Peyer's patch (tissue), 4 donors: Measurements from ENCODE around the gene CFAP61. TPM values are rescaled to one million over a fixed set of nuclear protein-coding genes. Genes with fewer than 3 reads are reported as not detected.
"Not testable (repeated sequence)": the region's sequence is repeated elsewhere in the genome, so short reads cannot be mapped to it uniquely, and the experiment has no call there.

Experiments used
- DNase-seq, 3 donors: peaks; one replicate each; pipeline ENCODE4 v3.0.0-alpha.2; 2017 to 2019
- H3K27ac ChIP-seq, 4 donors: fragments of 200-600 bp; sonication (generic); one replicate each; pipeline ENCODE4 v1.5.1; 2016 to 2019
- H3K27me3 ChIP-seq, 2 donors: fragments of 200-600 bp; sonication (generic); one replicate each; pipeline ENCODE4 v1.5.1; 2019
- H3K36me3 ChIP-seq, 3 donors: fragments of 200-600 bp; sonication (generic); one replicate each; pipeline ENCODE4 v1.5.1; 2016 to 2019
- H3K4me1 ChIP-seq, 4 donors: fragments of 200-600 bp; sonication (generic); one replicate each; pipeline ENCODE4 v1.5.1; 2016 to 2019
- H3K4me3 ChIP-seq, 4 donors: fragments of 200-600 bp; sonication (generic); 1 replicate in 3 of 4; 2 replicates in 1 of 4; pipeline ENCODE4 v1.5.1; 2016 to 2019; ENCODE audit warnings: mild to moderate bottlenecking in 1 of 4
- H3K9me3 ChIP-seq, 4 donors: fragments of 200-600 bp; sonication (generic); one replicate each; pipeline ENCODE4 v1.5.1; 2016 to 2019; ENCODE audit warnings: mild to moderate bottlenecking in 1 of 4
- POLR2A ChIP-seq, 2 donors: fragments of 450-650 bp; IDR thresholded peaks; one replicate each; pipeline ENCODE4 v1.5.1; 2017; ENCODE audit warnings: antibody characterized with exemption in 2 of 2, mild to moderate bottlenecking in 2 of 2, moderate library complexity in 2 of 2
- total RNA-seq, 4 donors: library from RNA; depleted of rRNA; stranded (reverse); fragments of >200 nt; gene quantifications; one replicate each; pipeline ENCODE4 v1.1.0, GENCODE V29; 2016
- TF ChIP-seq, protein P1 (sequence below), 6 experiments: fragments of 450-650 bp in 4 of 6; fragments of 200-600 bp in 2 of 6; sonication (generic) in 1 of 6; IDR thresholded peaks; one replicate each; pipeline ENCODE4 v1.5.1; 2017 to 2019; ENCODE audit warnings: antibody characterized with exemption in 6 of 6, mild to moderate bottlenecking in 3 of 6, moderate library complexity in 1 of 6

CFAP61 gene
- total RNA-seq, 4 donors from 2014 or later: not detected

DNA sequence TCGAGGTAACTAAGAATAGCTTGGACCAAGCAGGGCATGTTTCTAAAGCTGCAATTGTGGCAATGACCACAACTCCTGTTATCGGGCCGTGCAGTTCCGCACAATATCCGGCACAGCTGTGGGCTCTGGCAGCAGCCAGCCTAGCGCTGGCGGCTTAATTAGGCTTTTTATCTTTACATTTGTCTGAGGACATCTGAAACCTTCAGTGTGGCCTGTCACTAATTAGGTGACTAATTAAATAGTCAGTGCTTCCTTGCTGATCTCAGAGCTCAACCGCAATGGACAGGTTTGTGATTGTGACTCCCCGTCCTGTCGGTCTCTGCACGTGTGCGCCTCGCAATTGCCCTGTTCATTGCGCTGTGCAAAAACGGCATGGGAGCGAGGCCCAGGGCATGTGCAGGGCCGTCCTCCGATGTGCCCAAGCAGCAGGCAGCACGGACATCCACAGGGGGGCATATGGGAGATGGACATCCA, 180.7 kb downstream of the CFAP61 start:
- Histone ChIP-seq H3K27ac (no peak overlapping the region), H3K4me1 (no peaks in the 10 kb centered on the region), H3K9me3 (no peaks in the 10 kb centered on the region), H3K36me3 (no peaks in the 10 kb centered on the region), H3K4me3 (no peak overlapping the region), H3K27me3 (no peaks in the 10 kb centered on the region)
- no peak for TF ChIP-seq POLR2A (IDR thresholded peaks at IDR 0.05)
- TF ChIP-seq, protein P1, sequence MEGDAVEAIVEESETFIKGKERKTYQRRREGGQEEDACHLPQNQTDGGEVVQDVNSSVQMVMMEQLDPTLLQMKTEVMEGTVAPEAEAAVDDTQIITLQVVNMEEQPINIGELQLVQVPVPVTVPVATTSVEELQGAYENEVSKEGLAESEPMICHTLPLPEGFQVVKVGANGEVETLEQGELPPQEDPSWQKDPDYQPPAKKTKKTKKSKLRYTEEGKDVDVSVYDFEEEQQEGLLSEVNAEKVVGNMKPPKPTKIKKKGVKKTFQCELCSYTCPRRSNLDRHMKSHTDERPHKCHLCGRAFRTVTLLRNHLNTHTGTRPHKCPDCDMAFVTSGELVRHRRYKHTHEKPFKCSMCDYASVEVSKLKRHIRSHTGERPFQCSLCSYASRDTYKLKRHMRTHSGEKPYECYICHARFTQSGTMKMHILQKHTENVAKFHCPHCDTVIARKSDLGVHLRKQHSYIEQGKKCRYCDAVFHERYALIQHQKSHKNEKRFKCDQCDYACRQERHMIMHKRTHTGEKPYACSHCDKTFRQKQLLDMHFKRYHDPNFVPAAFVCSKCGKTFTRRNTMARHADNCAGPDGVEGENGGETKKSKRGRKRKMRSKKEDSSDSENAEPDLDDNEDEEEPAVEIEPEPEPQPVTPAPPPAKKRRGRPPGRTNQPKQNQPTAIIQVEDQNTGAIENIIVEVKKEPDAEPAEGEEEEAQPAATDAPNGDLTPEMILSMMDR (IDR thresholded peaks at IDR 0.05): no peak
- DNase-seq: no peak

DNA sequence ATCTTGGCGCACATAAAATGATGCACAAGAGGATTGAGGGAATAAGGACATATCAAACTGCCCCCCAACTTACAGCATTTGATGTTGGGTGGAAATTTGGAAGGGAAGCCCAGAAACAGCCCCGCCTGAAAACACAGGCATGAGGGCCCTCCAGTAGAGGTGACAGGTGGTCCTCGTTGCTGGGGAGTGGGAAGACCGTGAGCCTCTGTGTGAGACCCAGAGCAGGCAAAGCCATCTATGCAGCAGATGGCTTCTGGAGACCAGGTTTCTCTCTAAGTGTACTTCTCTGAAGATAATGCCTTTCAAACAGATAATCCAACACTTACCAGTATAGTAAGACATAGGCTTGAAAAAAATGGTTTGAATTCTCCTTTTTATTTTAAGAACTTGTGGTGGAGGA, 183.3 kb downstream of the CFAP61 start:
- no peaks in the 10 kb centered on the region for H3K9me3 ChIP-seq
- TF ChIP-seq POLR2A (IDR thresholded peaks at IDR 0.05): no peak
- TF ChIP-seq, protein P1 (IDR thresholded peaks at IDR 0.05): no peak

DNA sequence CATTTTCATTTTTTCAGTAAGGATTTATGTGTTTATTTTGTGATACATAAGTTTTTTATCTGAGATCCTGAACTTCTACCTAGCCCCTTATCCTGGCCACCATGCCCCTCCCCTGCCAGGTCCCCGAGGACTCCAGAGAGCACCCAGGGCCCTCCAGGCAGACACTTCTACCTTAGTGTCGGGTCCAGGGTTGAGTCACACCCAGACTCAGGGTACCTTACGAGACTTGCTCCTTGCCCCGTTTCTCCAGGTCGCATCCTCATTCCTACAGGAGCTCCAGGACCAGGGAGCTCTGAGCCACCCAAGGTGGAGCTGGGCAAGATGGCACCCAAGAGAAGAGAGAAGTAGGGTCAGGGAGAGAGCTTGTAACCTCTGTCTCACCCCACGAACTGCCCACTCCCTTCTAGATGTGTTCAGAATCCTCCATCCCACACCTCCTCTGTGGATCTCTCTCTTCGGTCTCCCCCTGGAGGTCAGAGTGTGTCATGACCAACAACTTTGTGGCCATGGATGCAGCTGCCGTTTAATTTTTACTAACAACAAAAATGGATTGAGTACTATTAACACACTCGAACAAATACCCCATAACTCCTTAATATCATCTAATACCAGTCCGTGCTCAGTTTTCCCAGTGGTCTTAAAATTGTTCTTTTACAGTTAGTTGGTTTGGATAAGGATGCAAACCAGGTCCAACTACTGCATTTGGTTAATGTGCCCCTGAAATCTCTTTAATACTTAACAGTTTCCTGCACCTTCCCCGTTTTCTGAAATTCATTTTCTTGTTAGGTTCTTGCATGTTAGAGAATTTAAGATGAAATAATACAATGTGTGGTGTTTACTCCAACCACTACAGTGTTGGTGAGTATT, 185.0 kb downstream of the CFAP61 start:
- H3K9me3 ChIP-seq: no peaks in the 10 kb centered on the region
- H3K27me3 ChIP-seq: no peaks in the 10 kb centered on the region
- no peaks in the 10 kb centered on the region for H3K4me1 ChIP-seq
- peak in 1 of 3 donors; percentile 59 for DNase-seq
- H3K27ac ChIP-seq: no peak overlapping the region
- no peaks in the 10 kb centered on the region for H3K36me3 ChIP-seq
- TF ChIP-seq POLR2A (IDR thresholded peaks at IDR 0.05): no peak
- TF ChIP-seq, protein P1 (IDR thresholded peaks at IDR 0.05): peak in 4 of 6 experiments; percentile 54 to 60 (median 56)
- H3K4me3 ChIP-seq: no peak overlapping the region

More for the DNA sequence above, 183.3 kb downstream of the CFAP61 start:
- Histone ChIP-seq H3K4me3 (no peak overlapping the region), H3K27me3 (no peaks in the 10 kb centered on the region), H3K36me3 (no peaks in the 10 kb centered on the region), H3K4me1 (no peaks in the 10 kb centered on the region), H3K27ac (no peak overlapping the region)
- DNase-seq: no peak

DNA sequence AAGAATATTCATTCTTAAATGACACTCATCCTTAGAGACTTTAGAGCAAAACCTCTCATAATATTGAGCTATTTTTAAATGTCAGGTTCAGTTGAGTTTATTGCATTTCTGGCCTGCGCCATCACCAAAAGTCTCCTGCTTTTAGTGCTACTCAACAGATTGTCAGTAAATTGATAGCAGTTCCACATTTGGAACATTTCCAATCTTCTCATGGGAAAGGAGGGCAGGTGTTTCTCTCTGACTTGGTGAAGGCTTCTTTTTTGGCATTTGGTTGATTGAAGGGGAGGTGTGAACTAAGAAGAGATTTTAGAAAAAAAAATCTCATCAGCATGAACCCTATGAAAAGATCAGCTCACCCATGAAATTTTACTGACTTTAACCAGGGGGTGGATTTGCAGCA, 189.6 kb downstream of the CFAP61 start:
- Histone ChIP-seq H3K4me3 (no peak overlapping the region), H3K27ac (no peak overlapping the region), H3K9me3 (peaks cover 0 to 4% (median 0%) of the 10 kb centered on the region in 4 donors), H3K4me1 (no peaks in the 10 kb centered on the region), H3K36me3 (no peaks in the 10 kb centered on the region), H3K27me3 (no peaks in the 10 kb centered on the region)
- no peak for DNase-seq
- TF ChIP-seq, protein P1 (IDR thresholded peaks at IDR 0.05): no peak
- no peak for TF ChIP-seq POLR2A (IDR thresholded peaks at IDR 0.05)

DNA sequence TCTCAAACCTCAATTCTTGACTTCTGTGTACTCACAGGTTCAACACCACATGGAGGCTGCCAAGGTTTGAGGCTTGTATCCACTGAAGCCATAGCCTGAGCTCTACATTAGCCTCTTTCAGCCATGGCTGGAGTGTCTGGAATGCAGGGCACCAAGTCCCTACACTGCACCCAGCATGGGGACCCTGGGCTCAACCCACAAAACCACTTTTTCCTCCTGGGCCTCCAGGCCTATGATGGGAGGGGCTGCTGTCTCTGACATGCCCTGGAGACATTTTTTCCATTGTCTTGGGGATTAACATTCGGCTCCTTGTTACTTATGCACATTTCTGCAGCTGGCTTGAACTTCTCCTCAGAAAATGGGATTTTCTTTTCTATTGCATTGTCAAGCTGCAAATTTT, 192.1 kb downstream of the CFAP61 start:
- DNase-seq, H3K4me3 ChIP-seq, H3K27me3 ChIP-seq, H3K4me1 ChIP-seq, H3K36me3 ChIP-seq, H3K27ac ChIP-seq, H3K9me3 ChIP-seq: not testable (repeated sequence)

DNA sequence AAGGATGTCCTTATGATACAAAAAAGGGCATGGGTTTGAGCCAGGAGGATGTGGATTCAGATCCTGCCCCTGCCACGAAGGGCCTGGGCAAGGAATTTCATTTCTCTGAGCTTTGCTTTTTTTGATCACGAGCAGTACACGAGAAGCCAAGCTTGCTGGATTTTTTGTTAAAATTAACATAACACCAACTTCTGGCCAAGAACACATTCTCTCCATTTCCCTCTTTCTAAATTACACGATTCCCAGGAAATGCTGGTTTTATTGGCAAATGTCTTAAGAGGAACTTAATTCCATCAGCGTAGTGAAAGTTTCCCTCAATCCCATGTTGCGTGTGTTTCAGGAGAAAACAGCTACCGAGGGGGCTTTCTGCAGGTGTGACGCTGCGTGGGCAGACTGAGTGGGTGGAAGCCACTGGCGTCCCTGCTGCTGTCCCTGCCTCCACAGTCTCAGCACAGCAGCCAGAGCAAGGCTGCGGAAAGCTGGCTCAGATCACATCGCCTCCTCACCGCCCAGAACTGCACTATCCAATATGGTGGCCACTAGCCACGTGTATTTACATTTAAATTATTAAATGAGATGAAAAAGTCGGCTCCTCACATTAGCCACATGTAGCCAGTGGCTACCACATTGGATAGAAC, 194.8 kb downstream of the CFAP61 start:
- peaks cover 0 to 4% (median 1%) of the 10 kb centered on the region in 4 donors for H3K9me3 ChIP-seq
- no peak overlapping the region for H3K27ac ChIP-seq
- H3K36me3 ChIP-seq: no peaks in the 10 kb centered on the region
- TF ChIP-seq POLR2A (IDR thresholded peaks at IDR 0.05): no peak
- H3K27me3 ChIP-seq: no peaks in the 10 kb centered on the region
- no peaks in the 10 kb centered on the region for H3K4me1 ChIP-seq
- no peak for DNase-seq
- no peak overlapping the region for H3K4me3 ChIP-seq
